HPDE6-E6E7 (cell line): ENCODE measurements around the gene CREBL2.
"Not testable (repeated sequence)": the region's sequence is repeated elsewhere in the genome, so short reads cannot be mapped to it uniquely, and the experiment has no call there.

Source experiments
- DNase-seq: peaks from one replicate; pipeline ENCODE4 v3.0.0; 2011; ENCODE audit warnings: missing footprints; ENCODE audit errors: extremely low spot score

The CREBL2 gene, protein sequence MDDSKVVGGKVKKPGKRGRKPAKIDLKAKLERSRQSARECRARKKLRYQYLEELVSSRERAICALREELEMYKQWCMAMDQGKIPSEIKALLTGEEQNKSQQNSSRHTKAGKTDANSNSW

GRCh38 chr12:12611512-12612306 is at the start of gene CREBL2:
Gene CREBL2, plus strand, starts transcription at chr12:12611876. Its CDS starts 297 bp downstream, at chr12:12612173.
- peak; percentile 76 for DNase-seq

- DNase-seq = no peak
These were observed 49.6 kb upstream of the CREBL2 start for GRCh38 chr12:12562016-12562483.

DNA sequence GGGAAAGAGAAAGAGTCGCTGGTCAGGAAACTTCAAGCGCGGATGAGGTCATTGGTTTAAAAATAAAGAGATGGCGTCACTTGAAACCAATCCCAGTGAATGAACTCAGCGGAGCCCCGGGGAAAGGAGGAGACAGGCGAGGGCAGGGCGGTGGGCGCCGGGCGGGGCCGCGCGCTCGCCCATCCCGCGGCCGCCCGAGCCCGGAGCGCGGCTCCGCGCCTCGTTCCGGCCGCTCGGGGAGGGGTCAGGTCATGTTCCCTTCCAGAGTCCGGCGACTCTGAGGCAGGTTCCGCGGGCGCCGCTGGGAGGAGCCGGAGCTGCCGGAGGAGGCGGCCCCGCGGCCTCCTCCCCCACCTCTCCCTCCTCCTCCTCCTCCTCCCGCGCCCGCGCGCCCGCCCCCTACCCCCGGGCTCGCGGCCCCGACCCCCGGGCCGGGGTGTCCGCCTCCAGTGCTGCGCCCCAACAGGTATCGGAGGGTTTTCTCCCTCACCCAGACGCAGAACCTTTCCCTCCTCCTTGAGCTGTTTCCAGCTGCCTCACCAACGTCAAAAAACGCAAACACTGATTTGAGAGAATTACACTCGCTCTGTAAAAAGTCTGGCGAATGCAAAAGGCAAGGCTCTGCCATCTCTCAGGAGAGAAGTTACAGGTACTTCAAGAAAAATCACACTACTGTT is 49.0 kb upstream of the CREBL2 start, which contains the start of gene DUSP16:
Gene DUSP16 (minus strand): TSS at position 279 of the 677 bp plus-strand sequence. CDS start 41,765 bp downstream, outside the sequence.
- DNase-seq = peak; percentile 76

DNA sequence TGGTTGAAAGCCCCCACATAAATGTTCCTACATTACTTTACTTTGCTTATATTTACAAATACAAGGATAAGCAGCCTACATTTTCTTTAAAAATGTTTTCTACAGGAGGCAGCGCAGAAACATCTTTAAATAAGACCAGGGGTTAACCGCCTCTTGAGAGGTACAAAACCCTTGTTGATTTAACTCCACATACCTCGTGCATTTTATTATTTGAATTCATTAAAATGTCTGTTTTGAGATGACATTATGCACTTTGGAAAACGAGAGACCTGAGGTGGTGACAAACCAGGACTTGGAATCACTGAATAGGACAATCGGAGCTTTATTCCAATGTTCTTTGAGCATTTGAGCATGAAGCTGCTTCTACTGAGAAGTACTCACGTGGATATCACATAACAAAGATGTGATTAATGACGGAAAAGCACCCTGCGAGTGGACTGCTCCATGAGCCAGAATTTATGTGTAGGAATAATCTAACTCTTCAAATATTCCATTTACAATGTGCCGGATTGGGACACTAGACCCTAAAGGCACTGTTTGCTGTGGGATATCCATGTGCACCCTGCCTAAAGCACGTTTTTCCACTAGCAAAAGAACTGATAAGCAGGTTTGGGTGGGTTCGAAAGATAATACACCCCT is 48.3 kb upstream of the CREBL2 start:
- DNase-seq = no peak

DNA sequence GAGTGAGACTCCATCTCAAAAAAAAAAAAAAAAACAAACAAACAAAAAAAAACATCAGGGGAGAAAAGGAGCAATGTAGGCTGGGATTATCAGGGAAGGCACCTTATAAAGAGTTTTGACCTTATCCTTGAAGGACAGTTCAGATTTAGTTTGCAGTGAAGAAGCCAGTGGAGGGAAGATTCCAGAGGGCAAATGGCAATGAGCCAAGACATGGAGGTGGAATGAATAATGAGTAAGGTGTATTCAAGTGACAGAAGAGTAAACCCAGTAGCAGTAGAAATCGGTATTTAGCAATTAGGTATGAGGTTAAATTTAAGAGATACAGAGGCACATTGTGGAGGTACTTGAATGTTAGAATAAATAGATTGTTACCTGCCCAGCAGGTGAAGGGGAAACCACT is 46.8 kb upstream of the CREBL2 start:
- DNase-seq = no peak

- DNase-seq = not testable (repeated sequence)
These were observed 45.7 kb upstream of the CREBL2 start for GRCh38 chr12:12565971-12566370.

GRCh38 chr12:12572659-12573058 is 39.0 kb upstream of the CREBL2 start:
- no peak for DNase-seq

- DNase-seq = no peak
These were observed 33.9 kb upstream of the CREBL2 start for GRCh38 chr12:12577786-12578185.

DNA sequence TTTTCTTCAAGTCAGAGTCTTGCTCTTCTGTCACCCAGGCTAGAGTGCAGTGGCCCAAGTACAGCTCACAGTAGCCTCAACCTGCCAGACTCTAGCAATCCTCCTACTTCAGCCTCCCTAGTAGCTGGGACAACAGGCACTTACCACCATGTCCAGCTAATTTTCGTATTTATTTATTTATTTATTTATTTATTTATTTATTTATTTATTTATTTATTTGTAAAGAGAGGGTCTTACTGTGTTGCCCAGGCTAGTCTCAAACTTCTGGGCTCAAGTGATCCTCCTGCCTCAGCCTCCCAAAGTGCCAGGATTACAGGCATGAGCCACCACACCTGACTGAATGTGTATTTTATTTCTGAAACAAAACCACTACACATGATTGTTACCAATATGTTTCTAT is 31.0 kb upstream of the CREBL2 start:
- not testable (repeated sequence) for DNase-seq

- no peak for DNase-seq
These were observed 29.3 kb upstream of the CREBL2 start for GRCh38 chr12:12582193-12582881.

GRCh38 chr12:12582895-12583303 is 28.8 kb upstream of the CREBL2 start:
- DNase-seq = no peak

DNA sequence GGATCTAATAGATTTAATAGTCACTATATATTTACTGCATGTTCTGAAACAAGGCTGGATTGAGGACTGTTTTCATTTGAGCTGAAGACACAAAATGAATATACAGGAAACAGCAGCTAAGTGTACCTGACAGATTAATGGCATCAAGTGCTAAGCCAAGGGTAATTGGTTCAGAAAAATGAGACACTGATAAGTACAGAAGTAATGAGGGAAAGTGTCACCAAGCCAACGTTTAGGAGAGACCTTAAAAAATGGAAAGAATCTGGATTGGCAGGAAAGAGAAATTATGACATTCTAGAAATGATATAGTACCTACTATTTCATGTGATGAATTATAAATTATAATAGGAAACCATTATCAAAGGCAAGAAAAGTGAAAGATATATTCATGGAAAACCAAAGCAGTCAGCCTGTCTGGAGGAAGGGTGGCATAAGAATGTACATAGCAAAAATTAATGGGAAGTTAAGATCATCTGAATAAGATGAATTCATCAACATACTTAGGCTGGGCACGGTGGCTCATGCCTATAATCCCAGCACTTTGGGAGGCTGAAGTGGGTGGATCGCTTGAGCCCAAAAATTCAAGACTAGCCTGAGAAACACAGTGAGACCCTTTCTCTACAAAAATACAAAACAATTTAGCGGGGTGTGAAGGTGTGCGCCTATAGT is 28.0 kb upstream of the CREBL2 start:
- no peak for DNase-seq

DNA sequence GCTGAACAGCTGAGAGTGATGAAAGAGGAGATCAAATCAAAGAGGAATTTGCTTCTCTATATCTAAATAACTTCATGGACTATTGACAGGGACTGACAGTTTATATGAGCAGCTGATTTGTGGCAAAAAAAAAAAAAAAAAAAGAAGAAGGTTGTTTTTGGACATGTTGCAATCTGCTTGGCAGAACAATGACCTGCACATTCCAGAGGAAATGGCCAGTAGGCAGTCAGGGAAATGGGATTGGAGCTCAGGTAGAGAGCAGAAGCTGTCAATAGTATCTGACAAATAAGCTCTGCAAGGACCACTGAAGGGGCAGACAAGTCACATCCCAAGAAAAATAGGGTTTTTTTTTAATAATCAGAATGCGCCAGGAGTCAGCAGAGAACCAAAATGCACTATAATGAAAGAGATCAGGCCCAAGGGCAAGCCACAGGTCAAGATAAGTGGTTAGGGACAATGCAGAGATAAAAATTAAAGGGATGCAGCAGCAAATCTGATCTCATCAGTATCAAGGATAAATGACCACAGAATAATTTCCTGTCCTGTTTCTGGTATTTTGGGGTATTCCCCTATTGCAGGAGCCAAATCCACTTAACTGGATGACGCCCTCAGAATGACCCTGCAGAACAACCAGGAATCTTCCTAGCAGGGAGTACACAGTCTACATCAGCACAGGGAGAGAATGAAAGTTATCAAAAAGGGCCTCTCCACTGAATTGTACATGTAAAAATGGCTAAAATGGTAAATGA is 26.4 kb upstream of the CREBL2 start:
- DNase-seq = no peak

GRCh38 chr12:12586879-12587675 is 24.6 kb upstream of the CREBL2 start:
- peak; percentile 29 for DNase-seq

- no peak for DNase-seq
These were observed 23.8 kb upstream of the CREBL2 start for GRCh38 chr12:12587878-12588277.

DNA sequence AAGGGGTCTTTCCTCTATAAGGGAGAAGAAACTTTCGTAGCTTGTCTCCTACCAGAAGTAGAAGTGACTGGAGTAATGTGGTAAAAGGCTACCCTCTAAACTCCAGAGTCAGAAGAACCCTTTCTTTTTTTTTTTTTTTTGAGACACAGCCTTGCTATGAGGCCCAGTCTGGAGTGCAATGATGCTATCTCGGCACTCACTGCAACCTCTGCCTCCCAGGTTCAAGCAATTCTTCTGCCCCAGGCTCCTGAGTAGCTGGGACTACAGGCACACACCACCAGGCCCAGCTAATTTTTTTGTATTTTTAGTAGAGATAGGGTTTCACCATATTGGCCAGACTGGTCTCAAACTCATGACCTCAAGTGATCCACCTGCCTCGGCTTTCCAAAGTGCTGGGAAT is 23.2 kb upstream of the CREBL2 start:
- not testable (repeated sequence) for DNase-seq

DNA sequence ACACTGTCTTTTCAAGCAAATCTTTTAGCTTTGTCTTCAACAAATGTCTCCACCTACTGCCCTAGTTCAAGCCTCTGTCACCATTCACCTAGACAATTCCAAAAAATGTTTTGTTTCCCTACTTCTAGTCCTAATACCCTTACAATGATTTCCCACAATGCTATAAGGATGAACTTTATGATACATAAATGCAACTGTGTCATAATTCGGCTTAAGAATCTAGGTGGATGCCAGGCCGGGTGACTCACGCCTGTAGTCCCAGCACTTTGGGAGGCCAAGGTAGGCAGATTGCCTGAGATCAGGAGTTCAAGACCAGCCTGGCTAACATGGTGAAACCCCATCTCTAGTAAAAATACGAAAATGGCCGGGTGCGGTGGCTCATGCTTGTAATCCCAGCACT is 20.7 kb upstream of the CREBL2 start:
- no peak for DNase-seq

DNA sequence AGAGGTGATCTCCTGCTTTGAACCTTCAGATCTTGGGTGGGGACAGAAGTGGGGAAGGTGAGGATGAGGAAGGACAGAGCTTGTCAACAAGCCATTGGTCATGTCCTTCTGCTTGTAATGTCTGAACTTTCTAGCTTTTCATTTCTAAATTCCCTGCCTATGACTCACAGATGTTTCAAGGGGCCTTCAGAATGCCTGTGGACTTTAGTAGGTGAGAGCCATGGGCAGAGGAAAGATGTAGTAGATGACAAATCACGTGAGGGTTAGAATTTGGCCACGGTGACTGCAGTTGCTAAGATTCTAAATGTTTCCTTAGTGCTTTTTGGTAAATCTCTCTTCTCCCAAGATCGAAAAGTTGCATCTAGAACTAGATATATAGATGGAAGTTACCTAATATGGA is 18.7 kb upstream of the CREBL2 start:
- DNase-seq = no peak

DNA sequence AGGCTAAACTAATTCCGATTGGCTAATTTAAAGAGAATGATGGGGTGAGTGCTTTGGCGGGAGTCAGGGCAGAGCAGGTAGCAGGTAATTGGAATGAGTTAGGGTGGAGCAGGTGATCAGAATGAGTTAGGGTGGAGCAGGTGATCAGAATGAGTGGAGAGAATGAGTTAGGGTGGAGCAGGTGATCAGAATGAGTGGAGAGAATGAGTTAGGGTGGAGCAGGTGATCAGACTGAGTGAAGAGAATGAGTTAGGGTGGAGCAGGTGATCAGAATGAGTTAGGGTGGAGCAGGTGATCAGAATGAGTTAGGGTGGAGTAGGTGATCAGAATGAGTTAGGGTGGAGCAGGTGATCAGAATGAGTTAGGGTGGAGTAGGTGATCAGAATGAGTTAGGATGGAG is 15.7 kb upstream of the CREBL2 start:
- not testable (repeated sequence) for DNase-seq
